ENCODE results near the gene C16orf87.

- no peak for TF ChIP-seq ARNT (IDR thresholded peaks at IDR 0.05)
- no peak for TF ChIP-seq FOXM1 (IDR thresholded peaks at IDR 0.05; ENCODE audit: borderline replicate concordance)
- TF ChIP-seq BHLHE40 (IDR thresholded peaks at IDR 0.05; ENCODE audit: borderline replicate concordance): no peak
- TF ChIP-seq SUZ12 (IDR thresholded peaks at IDR 0.05): no peak
- TF ChIP-seq CTBP1 (IDR thresholded peaks at IDR 0.05; ENCODE audit: borderline replicate concordance): no peak
These were observed 18.0 kb downstream of the C16orf87 start for GRCh38 chr16:46812781-46813540.
